Activated effector memory CD4-positive, alpha-beta T cell treated with anti-CD3 and anti-CD28 coated beads, Interleukin-2, amount 50 U/mL, for 16 hours (primary cell): Measurements from ENCODE around the gene DNAAF8.
"Not testable (repeated sequence)": the region's sequence is repeated elsewhere in the genome, so short reads cannot be mapped to it uniquely, and the experiment has no call there.

Source experiments
- DNase-seq: peaks from one replicate; pipeline ENCODE4 v3.0.0-alpha.2; 2020

Gene DNAAF8

GRCh38 chr16:4724661-4725270, 9.6 kb upstream of the DNAAF8 start:
- no peak for DNase-seq

- DNase-seq: no peak
Measured at GRCh38 chr16:4726616-4727015, 7.7 kb upstream of the DNAAF8 start.

- DNase-seq: no peak
Measured at GRCh38 chr16:4728676-4729075, 5.7 kb upstream of the DNAAF8 start.

GRCh38 chr16:4729876-4730275, 4.5 kb upstream of the DNAAF8 start:
- DNase-seq: no peak

- no peak for DNase-seq
Measured at GRCh38 chr16:4733211-4733742, 1.1 kb upstream of the DNAAF8 start.

GRCh38 chr16:4733747-4734062, 632 bp upstream of the DNAAF8 start:
- no peak for DNase-seq

- DNase-seq: peak; percentile 96
Measured at GRCh38 chr16:4734730-4735535, 596 bp downstream of the DNAAF8 start.

- DNase-seq: no peak
Measured at GRCh38 chr16:4736546-4736945, 2.2 kb downstream of the DNAAF8 start.

- no peak for DNase-seq
Measured at GRCh38 chr16:4737545-4737944, 3.2 kb downstream of the DNAAF8 start.

GRCh38 chr16:4738370-4738769, 4.0 kb downstream of the DNAAF8 start:
- not testable (repeated sequence) for DNase-seq

- DNase-seq: no peak
Measured at GRCh38 chr16:4743226-4743878, 9.0 kb downstream of the DNAAF8 start.

- DNase-seq: no peak
Measured at GRCh38 chr16:4744555-4745273, 10.4 kb downstream of the DNAAF8 start.

GRCh38 chr16:4745274-4745569, 10.9 kb downstream of the DNAAF8 start:
- no peak for DNase-seq

GRCh38 chr16:4746215-4746614, 11.9 kb downstream of the DNAAF8 start:
- no peak for DNase-seq

GRCh38 chr16:4746991-4747574, 12.7 kb downstream of the DNAAF8 start:
- no peak for DNase-seq

- no peak for DNase-seq
Measured at GRCh38 chr16:4747906-4748681, 13.8 kb downstream of the DNAAF8 start.

- DNase-seq: no peak
Measured at GRCh38 chr16:4748682-4749411, 14.5 kb downstream of the DNAAF8 start.

- no peak for DNase-seq
Measured at GRCh38 chr16:4749700-4750257, 15.4 kb downstream of the DNAAF8 start.

GRCh38 chr16:4750896-4751295, 16.6 kb downstream of the DNAAF8 start:
- DNase-seq: no peak

GRCh38 chr16:4752351-4753100, 18.2 kb downstream of the DNAAF8 start:
- DNase-seq: no peak
